ENCODE measurements around the gene THAP11. TPM values are rescaled to one million over a fixed set of nuclear protein-coding genes. Genes with fewer than 3 reads are reported as not detected.

The THAP11 gene
- total and polyA plus RNA-seq, 2 of the 4 experiments (the other 2 are of a cell fraction) = 13.3 to 14.5 TPM

GRCh38 chr16:67800338-67800926 is 41.7 kb upstream of the THAP11 start:
- no TSS peak for BruUV-seq (replicated peaks)
- no peak overlapping the region for H3K4me3 ChIP-seq (ENCODE audit: insufficient read depth, low read depth, low read length)
- ATAC-seq (ENCODE audit: low read depth) (no peak; the same call in 1 of the 2 replicates), DNase-seq (no peak)
- ChIA-PET CTCF (interaction anchor here (0.6 kb wide), 1 partner anchor 22 kb away, joined by 4 read pairs; no protein-coding TSS in a partner anchor), POLR2A (ENCODE audit: unreplicated experiment) (no interaction called here)
- H3K23ac ChIP-seq (ENCODE audit: low read depth, low read length) = no peak overlapping the region
- no peak overlapping the region for H4K5ac ChIP-seq (ENCODE audit: low read depth, low read length)
- 93% methylated on average over 6 of the region's 7 CpGs; no CpG with 5 or more reads in 1 of the 2 experiments for WGBS, 2 experiments (ENCODE audit: extremely low coverage in 2 of 2, insufficient read length in 1 of 2)
- no peak overlapping the region for H3K4ac ChIP-seq (ENCODE audit: low read depth, low read length)
- no peaks in the 10 kb centered on the region for H3K27me3 ChIP-seq (ENCODE audit: control insufficient read depth, insufficient read depth, low read length)
- H3K56ac ChIP-seq (ENCODE audit: extremely low read depth, insufficient read depth, low read length) = no peak overlapping the region
- no peak overlapping the region for H3K9ac ChIP-seq (ENCODE audit: low read depth, low read length)
- no peak overlapping the region for H2BK20ac ChIP-seq (ENCODE audit: low read depth, low read length)
- H2AFZ ChIP-seq (replicated peaks; ENCODE audit: low read length, poor library complexity) = no peak overlapping the region
- H2BK5ac ChIP-seq (ENCODE audit: low read depth, low read length, poor library complexity, severe bottlenecking) = no peak overlapping the region
- intact Hi-C loops (cut with micrococcal nuclease) = loop anchor here (10.0 kb wide), 1 partner anchor 276 kb away; the partner anchor contains the start of gene RIPOR1
- H3K79me1 ChIP-seq (ENCODE audit: low read depth in 1 of 2, low read length in 2 of 2) = peaks cover 39 to 79% of the 10 kb centered on the region in 2 experiments
- peaks cover 32% of the 10 kb centered on the region for H4K20me1 ChIP-seq (ENCODE audit: insufficient read depth, low read length)
- TF ChIP-seq RCOR1 (IDR thresholded peaks at IDR 0.05; ENCODE audit: insufficient replicate concordance, low read length) (no peak), CHD1 (IDR thresholded peaks at IDR 0.05; ENCODE audit: low read depth, low read length) (no peak), NFE2L2 (IDR thresholded peaks at IDR 0.05; ENCODE audit: low read depth, low read length) (no peak), MXI1 (IDR thresholded peaks at IDR 0.05; ENCODE audit: borderline replicate concordance, low read depth, low read length) (no peak), MAFK (IDR thresholded peaks at IDR 0.05; ENCODE audit: low read depth, low read length) (no peak), RAD21 (IDR thresholded peaks at IDR 0.05; ENCODE audit: low read length) (no peak), MAZ (IDR thresholded peaks at IDR 0.05; ENCODE audit: borderline replicate concordance, low read depth, low read length) (no peak), SMC3 (IDR thresholded peaks at IDR 0.05; ENCODE audit: low read depth, low read length) (no peak), ELK1 (IDR thresholded peaks at IDR 0.05; ENCODE audit: borderline replicate concordance, low read depth, low read length) (no peak), BHLHE40 (IDR thresholded peaks at IDR 0.05; ENCODE audit: low read depth, low read length) (no peak), RFX5 (IDR thresholded peaks at IDR 0.05; ENCODE audit: low read depth, low read length) (no peak), POLR2A (IDR thresholded peaks at IDR 0.05; ENCODE audit: low read depth, low read length) (no peak), FOS (IDR thresholded peaks at IDR 0.05; ENCODE audit: low read depth, low read length) (no peak), CEBPB (IDR thresholded peaks at IDR 0.05; ENCODE audit: low read depth, low read length) (no peak)
- TF ChIP-seq, protein P1, sequence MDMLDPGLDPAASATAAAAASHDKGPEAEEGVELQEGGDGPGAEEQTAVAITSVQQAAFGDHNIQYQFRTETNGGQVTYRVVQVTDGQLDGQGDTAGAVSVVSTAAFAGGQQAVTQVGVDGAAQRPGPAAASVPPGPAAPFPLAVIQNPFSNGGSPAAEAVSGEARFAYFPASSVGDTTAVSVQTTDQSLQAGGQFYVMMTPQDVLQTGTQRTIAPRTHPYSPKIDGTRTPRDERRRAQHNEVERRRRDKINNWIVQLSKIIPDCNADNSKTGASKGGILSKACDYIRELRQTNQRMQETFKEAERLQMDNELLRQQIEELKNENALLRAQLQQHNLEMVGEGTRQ (IDR thresholded peaks at IDR 0.05; ENCODE audit: low read depth, low read length) = no peak
- TF ChIP-seq, protein P2, sequence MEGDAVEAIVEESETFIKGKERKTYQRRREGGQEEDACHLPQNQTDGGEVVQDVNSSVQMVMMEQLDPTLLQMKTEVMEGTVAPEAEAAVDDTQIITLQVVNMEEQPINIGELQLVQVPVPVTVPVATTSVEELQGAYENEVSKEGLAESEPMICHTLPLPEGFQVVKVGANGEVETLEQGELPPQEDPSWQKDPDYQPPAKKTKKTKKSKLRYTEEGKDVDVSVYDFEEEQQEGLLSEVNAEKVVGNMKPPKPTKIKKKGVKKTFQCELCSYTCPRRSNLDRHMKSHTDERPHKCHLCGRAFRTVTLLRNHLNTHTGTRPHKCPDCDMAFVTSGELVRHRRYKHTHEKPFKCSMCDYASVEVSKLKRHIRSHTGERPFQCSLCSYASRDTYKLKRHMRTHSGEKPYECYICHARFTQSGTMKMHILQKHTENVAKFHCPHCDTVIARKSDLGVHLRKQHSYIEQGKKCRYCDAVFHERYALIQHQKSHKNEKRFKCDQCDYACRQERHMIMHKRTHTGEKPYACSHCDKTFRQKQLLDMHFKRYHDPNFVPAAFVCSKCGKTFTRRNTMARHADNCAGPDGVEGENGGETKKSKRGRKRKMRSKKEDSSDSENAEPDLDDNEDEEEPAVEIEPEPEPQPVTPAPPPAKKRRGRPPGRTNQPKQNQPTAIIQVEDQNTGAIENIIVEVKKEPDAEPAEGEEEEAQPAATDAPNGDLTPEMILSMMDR (conservative IDR thresholded peaks at IDR 0.05; ENCODE audit: low read depth, low read length) = no peak
- H3K9me1 ChIP-seq (ENCODE audit: insufficient read depth, low read length) = peaks cover 15% of the 10 kb centered on the region
- dilution Hi-C loops (cut with HindIII; ENCODE audit: low sequenced_read_pairs, unreplicated experiment) = no loop called here
- H4K91ac ChIP-seq (ENCODE audit: insufficient read depth, low read depth, low read length) = no peak overlapping the region
- no peak overlapping the region for H4K8ac ChIP-seq (ENCODE audit: low read depth in 2 of 2, low read length in 2 of 2)
- no peak overlapping the region for H3K14ac ChIP-seq (replicated peaks; ENCODE audit: low read depth, low read length)
- H2BK120ac ChIP-seq (ENCODE audit: low read depth, low read length) = no peak overlapping the region
- no peaks in the 10 kb centered on the region for H3K9me3 ChIP-seq (ENCODE audit: control insufficient read depth, insufficient read depth, low read length)
- H3K4me1 ChIP-seq (ENCODE audit: control insufficient read depth, insufficient read depth, low read length) = peaks cover 4% of the 10 kb centered on the region
- H2AK9ac ChIP-seq (replicated peaks; ENCODE audit: low read depth, low read length, poor library complexity) = no peak overlapping the region
- no peak overlapping the region for H3K27ac ChIP-seq (ENCODE audit: insufficient read depth, low read length)
- H3K4me2 ChIP-seq (ENCODE audit: low read depth, low read length) = no peak overlapping the region
- in situ Hi-C loops (cut with MboI; ENCODE audit: low sequenced_read_pairs) = no loop called here
- H3K18ac ChIP-seq (ENCODE audit: low read depth, low read length) = no peak overlapping the region
- peaks cover 14% of the 10 kb centered on the region for H3K36me3 ChIP-seq (ENCODE audit: control insufficient read depth, insufficient read depth, low read length)
- no peak overlapping the region for H2BK15ac ChIP-seq (ENCODE audit: low read depth, low read length)
- no peak overlapping the region for H2AK5ac ChIP-seq (ENCODE audit: low read depth, low read length)
